NOMO-1 (cell line): ENCODE results near the gene RFXANK.
"Not testable (repeated sequence)": the region's sequence is repeated elsewhere in the genome, so short reads cannot be mapped to it uniquely, and the experiment has no call there.

ENCODE experiments used
- DNase-seq, 2 experiments: peaks; one replicate each; lab custom pipeline; 2025; ENCODE audit not compliant: unreplicated experiment in 2 of 2; lab: John Stamatoyannopoulos, UW

RFXANK gene

GRCh38 chr19:19192078-19192882 is at the start of gene RFXANK, which contains the start of gene BORCS8:
Gene RFXANK (plus strand): TSS chr19:19192258. CDS start chr19:19193947, 1,689 bp downstream.
Gene BORCS8 (minus strand): TSS chr19:19192152. CDS start chr19:19192117, 35 bp downstream.
- peak; percentile 98 to 99 for DNase-seq

GRCh38 chr19:19142347-19142746 is 49.7 kb upstream of the RFXANK start:
- no peak for DNase-seq

- no peak for DNase-seq
Observed at GRCh38 chr19:19145281-19145680, 46.8 kb upstream of the RFXANK start.

GRCh38 chr19:19145684-19146608 is 46.1 kb upstream of the RFXANK start:
- peak; percentile 39 to 58 for DNase-seq

GRCh38 chr19:19146865-19147264 is 45.2 kb upstream of the RFXANK start:
- no peak for DNase-seq

- no peak for DNase-seq
Observed at GRCh38 chr19:19147344-19147743, 44.7 kb upstream of the RFXANK start.

GRCh38 chr19:19148504-19148903 is 43.6 kb upstream of the RFXANK start:
- DNase-seq = not testable (repeated sequence)

- DNase-seq = no peak
Observed at GRCh38 chr19:19149435-19149834, 42.6 kb upstream of the RFXANK start.

GRCh38 chr19:19151418-19151817 is 40.6 kb upstream of the RFXANK start:
- DNase-seq = no peak

- no peak for DNase-seq
Observed at GRCh38 chr19:19152668-19153384, 39.2 kb upstream of the RFXANK start.

- DNase-seq = no peak
Observed at GRCh38 chr19:19154768-19155494, 37.1 kb upstream of the RFXANK start.

- no peak for DNase-seq
Observed at GRCh38 chr19:19155495-19156219, 36.4 kb upstream of the RFXANK start.

GRCh38 chr19:19157808-19158207 is 34.2 kb upstream of the RFXANK start:
- DNase-seq = no peak

GRCh38 chr19:19159534-19159933 is 32.5 kb upstream of the RFXANK start:
- no peak for DNase-seq

- DNase-seq = peak; percentile 11 to 22
Observed at GRCh38 chr19:19160461-19161035, 31.5 kb upstream of the RFXANK start.

- DNase-seq = no peak
Observed at GRCh38 chr19:19162495-19162894, 29.6 kb upstream of the RFXANK start.

- no peak for DNase-seq
Observed at GRCh38 chr19:19165396-19165795, 26.7 kb upstream of the RFXANK start.

- DNase-seq = no peak
Observed at GRCh38 chr19:19167612-19168011, 24.4 kb upstream of the RFXANK start.
